Neural progenitor cell (in vitro differentiated cells): ENCODE data around the gene DET1.

Experiments
- CTCF ChIP-seq: fragments of 200-600 bp; sonication (generic); IDR thresholded peaks from 2 replicates; pipeline ENCODE4 v1.5.1; 2017; ENCODE audit warnings: antibody characterized with exemption, mild to moderate bottlenecking
- EZH2 ChIP-seq: fragments of 200-600 bp; sonication (generic); IDR thresholded peaks from 2 replicates; pipeline ENCODE4 v1.6.1; 2017; ENCODE audit warnings: antibody characterized with exemption, mild to moderate bottlenecking, moderate library complexity

- TF ChIP-seq CTCF: no peak
- no peak for TF ChIP-seq EZH2
These were observed 17.4 kb downstream of the DET1 start for GRCh38 chr15:88529021-88529630.
